Mesothelial cell of epicardium (in vitro differentiated cells): ENCODE results near the gene COMMD3. TPM values are rescaled to one million over a fixed set of nuclear protein-coding genes. Genes with fewer than 3 reads are reported as not detected.

ENCODE experiments used
- DNase-seq, 2 experiments: peaks; one replicate each; pipeline ENCODE4 v3.0.0; 2021; ENCODE audit warnings: low spot score in 2 of 2; ENCODE audit not compliant: unreplicated experiment in 2 of 2
- H3K27ac Mint-ChIP-seq: 2 replicates; pipeline ENCODE4 v1.8.0; 2021; ENCODE audit warnings: mixed read lengths
- H3K27me3 Mint-ChIP-seq: 2 replicates; pipeline ENCODE4 v1.8.0; 2021; ENCODE audit warnings: low read depth, mixed read lengths
- H3K36me3 Mint-ChIP-seq: 2 replicates; pipeline ENCODE4 v1.8.0; 2021; ENCODE audit warnings: mixed read lengths
- H3K4me1 Mint-ChIP-seq: 2 replicates; pipeline ENCODE4 v1.8.0; 2021; ENCODE audit warnings: mixed read lengths
- H3K4me3 Mint-ChIP-seq: 2 replicates; pipeline ENCODE4 v1.8.0; 2021; ENCODE audit warnings: mild to moderate bottlenecking, moderate library complexity, mixed read lengths
- H3K9me3 Mint-ChIP-seq: 2 replicates; pipeline ENCODE4 v1.8.0; 2021; ENCODE audit warnings: mixed read lengths
- total RNA-seq: library from RNA; stranded (reverse); gene quantifications from 3 replicates; pipeline ENCODE4 v1.2.1, GENCODE V29; 2021
- TF ChIP-seq, protein P1 (sequence below): fragments of 200-600 bp; sonication (generic); IDR thresholded peaks from one replicate; pipeline ENCODE4 v1.5.0; 2021; ENCODE audit warnings: antibody characterized with exemption; ENCODE audit not compliant: unreplicated experiment

The COMMD3 gene
- total RNA-seq, 1 donor from 2014 or later = 57.3 TPM

GRCh38 chr10:22333167-22333974, 17.2 kb downstream of the COMMD3 start:
- no peak for DNase-seq
- Mint-ChIP-seq H3K36me3 (peaks cover 19% of the 10 kb centered on the region), H3K4me3 (peak overlapping the region; percentile 56), H3K9me3 (no peaks in the 10 kb centered on the region), H3K27me3 (peaks cover 73% of the 10 kb centered on the region), H3K4me1 (peaks cover 9% of the 10 kb centered on the region), H3K27ac (no peak overlapping the region)
- TF ChIP-seq, protein P1, sequence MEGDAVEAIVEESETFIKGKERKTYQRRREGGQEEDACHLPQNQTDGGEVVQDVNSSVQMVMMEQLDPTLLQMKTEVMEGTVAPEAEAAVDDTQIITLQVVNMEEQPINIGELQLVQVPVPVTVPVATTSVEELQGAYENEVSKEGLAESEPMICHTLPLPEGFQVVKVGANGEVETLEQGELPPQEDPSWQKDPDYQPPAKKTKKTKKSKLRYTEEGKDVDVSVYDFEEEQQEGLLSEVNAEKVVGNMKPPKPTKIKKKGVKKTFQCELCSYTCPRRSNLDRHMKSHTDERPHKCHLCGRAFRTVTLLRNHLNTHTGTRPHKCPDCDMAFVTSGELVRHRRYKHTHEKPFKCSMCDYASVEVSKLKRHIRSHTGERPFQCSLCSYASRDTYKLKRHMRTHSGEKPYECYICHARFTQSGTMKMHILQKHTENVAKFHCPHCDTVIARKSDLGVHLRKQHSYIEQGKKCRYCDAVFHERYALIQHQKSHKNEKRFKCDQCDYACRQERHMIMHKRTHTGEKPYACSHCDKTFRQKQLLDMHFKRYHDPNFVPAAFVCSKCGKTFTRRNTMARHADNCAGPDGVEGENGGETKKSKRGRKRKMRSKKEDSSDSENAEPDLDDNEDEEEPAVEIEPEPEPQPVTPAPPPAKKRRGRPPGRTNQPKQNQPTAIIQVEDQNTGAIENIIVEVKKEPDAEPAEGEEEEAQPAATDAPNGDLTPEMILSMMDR = no peak

- Mint-ChIP-seq H3K27ac (no peak overlapping the region), H3K4me3 (peak overlapping the region; percentile 56), H3K9me3 (no peaks in the 10 kb centered on the region), H3K4me1 (peaks cover 9% of the 10 kb centered on the region), H3K36me3 (peaks cover 19% of the 10 kb centered on the region), H3K27me3 (peaks cover 79% of the 10 kb centered on the region)
- TF ChIP-seq, protein P1 = no peak
- DNase-seq = no peak
Observed at GRCh38 chr10:22333975-22334282, 17.7 kb downstream of the COMMD3 start.

DNA sequence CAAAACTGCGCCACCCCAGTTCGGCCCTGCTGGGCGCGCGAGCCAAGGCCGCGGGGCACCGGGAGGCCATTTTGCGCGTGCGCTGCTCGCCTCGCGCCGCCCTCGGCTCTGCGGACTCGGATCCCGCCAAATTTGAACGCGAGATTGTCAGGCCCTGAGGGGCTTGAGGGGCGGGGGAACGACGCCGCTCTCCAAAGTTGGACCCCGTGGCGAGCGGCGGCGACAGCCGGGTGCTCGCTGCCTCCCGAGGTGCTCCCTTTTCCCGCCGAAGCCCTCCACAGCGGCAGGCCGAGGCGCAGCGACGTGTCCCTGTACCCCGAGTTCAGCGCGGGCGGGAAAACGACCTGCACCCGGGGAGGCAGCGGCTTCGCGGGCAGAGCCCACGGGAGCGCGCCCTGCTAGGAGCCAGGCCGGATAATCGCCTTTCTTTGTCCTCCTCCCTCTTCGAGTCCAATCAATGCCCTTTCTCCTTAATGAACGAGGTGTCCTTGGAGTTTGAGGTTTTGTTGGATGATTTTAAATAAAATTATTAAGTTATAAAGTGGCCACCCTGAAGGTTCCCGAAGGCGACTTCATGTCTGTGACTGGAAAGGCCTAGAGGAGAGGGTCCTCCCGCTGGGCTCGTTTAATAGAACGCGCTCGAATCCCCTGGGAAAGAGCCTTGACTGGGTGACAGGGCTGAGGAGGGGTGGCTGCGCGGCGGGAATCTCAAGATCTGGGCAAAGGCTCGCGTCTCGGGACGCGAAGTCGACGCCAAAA, 18.4 kb downstream of the COMMD3 start:
- Mint-ChIP-seq H3K36me3 (peaks cover 13% of the 10 kb centered on the region), H3K9me3 (no peaks in the 10 kb centered on the region), H3K4me3 (peak overlapping the region; percentile 67), H3K27ac (no peak overlapping the region), H3K27me3 (peaks cover 85% of the 10 kb centered on the region), H3K4me1 (peaks cover 9% of the 10 kb centered on the region)
- peak; percentile 40 to 60 for DNase-seq
- TF ChIP-seq, protein P1 = no peak

GRCh38 chr10:22335173-22335933, 19.2 kb downstream of the COMMD3 start:
- H3K4me1 Mint-ChIP-seq = peaks cover 15% of the 10 kb centered on the region
- H3K27me3 Mint-ChIP-seq = peaks cover 92% of the 10 kb centered on the region
- H3K36me3 Mint-ChIP-seq = peaks cover 11% of the 10 kb centered on the region
- H3K4me3 Mint-ChIP-seq = peak overlapping the region; percentile 67
- TF ChIP-seq, protein P1 = no peak
- peak in 1 of 2 experiments; percentile 56 for DNase-seq
- H3K27ac Mint-ChIP-seq = peak overlapping the region; percentile 6
- H3K9me3 Mint-ChIP-seq = no peaks in the 10 kb centered on the region

- DNase-seq = no peak
- H3K36me3 Mint-ChIP-seq = peaks cover 4% of the 10 kb centered on the region
- TF ChIP-seq, protein P1 = no peak
- peaks cover 90% of the 10 kb centered on the region for H3K27me3 Mint-ChIP-seq
- H3K9me3 Mint-ChIP-seq = no peaks in the 10 kb centered on the region
- no peak overlapping the region for H3K4me3 Mint-ChIP-seq
- H3K27ac Mint-ChIP-seq = no peak overlapping the region
- peaks cover 15% of the 10 kb centered on the region for H3K4me1 Mint-ChIP-seq
Observed at GRCh38 chr10:22338185-22338900, 22.2 kb downstream of the COMMD3 start.
